GM23248 (cell line): ENCODE measurements around the gene GPSM1. TPM values are rescaled to one million over a fixed set of nuclear protein-coding genes. Genes with fewer than 3 reads are reported as not detected.

Experiments used
- DNase-seq: peaks from one replicate; pipeline ENCODE4 v3.0.0-alpha.2; 2015
- H2AFZ ChIP-seq: fragments of 200-600 bp; sonication (generic); 2 replicates; pipeline ENCODE4 v1.6.1; 2016; ENCODE audit warnings: antibody characterized with exemption
- H3F3A ChIP-seq: fragments of 200-600 bp; sonication (generic); 2 replicates; pipeline ENCODE4 v1.6.1; 2016; ENCODE audit warnings: mild to moderate bottlenecking, antibody characterized with exemption, mixed run types; ENCODE audit not compliant: insufficient read depth
- H3K27ac ChIP-seq: fragments of 200-600 bp; sonication (generic); 2 replicates; pipeline ENCODE4 v1.5.1; 2016; ENCODE audit warnings: mild to moderate bottlenecking
- H3K27me3 ChIP-seq: fragments of 200-600 bp; sonication (generic); replicated peaks from 2 replicates; pipeline ENCODE4 v1.6.1; 2016; ENCODE audit warnings: mild to moderate bottlenecking; ENCODE audit not compliant: insufficient read depth
- H3K36me3 ChIP-seq: fragments of 200-600 bp; sonication (generic); 2 replicates; pipeline ENCODE4 v1.6.1; 2016; ENCODE audit warnings: low read depth, mild to moderate bottlenecking
- H3K4me1 ChIP-seq: fragments of 200-600 bp; sonication (generic); 2 replicates; pipeline ENCODE4 v1.6.1; 2016; ENCODE audit warnings: mild to moderate bottlenecking; ENCODE audit not compliant: insufficient read depth
- H3K4me2 ChIP-seq: fragments of 200-600 bp; sonication (generic); one replicate; pipeline ENCODE4 v1.6.1; 2016; ENCODE audit warnings: mild to moderate bottlenecking; ENCODE audit not compliant: unreplicated experiment
- H3K4me3 ChIP-seq: fragments of 200-600 bp; sonication (generic); 2 replicates; pipeline ENCODE4 v1.5.1; 2016; ENCODE audit warnings: mild to moderate bottlenecking
- H3K79me2 ChIP-seq: fragments of 200-600 bp; sonication (generic); 2 replicates; pipeline ENCODE4 v1.6.1; 2016; ENCODE audit warnings: mild to moderate bottlenecking; ENCODE audit not compliant: insufficient read depth
- H3K9ac ChIP-seq: fragments of 200-600 bp; sonication (generic); 2 replicates; pipeline ENCODE4 v1.6.1; 2016; ENCODE audit warnings: mild to moderate bottlenecking
- H3K9me2 ChIP-seq: fragments of 200-600 bp; sonication (generic); 2 replicates; pipeline ENCODE4 v1.6.1; 2016; ENCODE audit warnings: mixed run types, mild to moderate bottlenecking, moderate library complexity; ENCODE audit not compliant: insufficient read depth
- H3K9me3 ChIP-seq: fragments of 200-600 bp; sonication (generic); one replicate; pipeline ENCODE4 v1.6.1; 2017; ENCODE audit warnings: low read depth
- H4K20me1 ChIP-seq: fragments of 200-600 bp; sonication (generic); 2 replicates; pipeline ENCODE4 v1.6.0; 2016; ENCODE audit not compliant: insufficient read depth
- EZH2 ChIP-seq: fragments of 200-600 bp; sonication (generic); IDR thresholded peaks from 2 replicates; pipeline ENCODE4 v1.6.1; 2018; ENCODE audit warnings: antibody characterized with exemption, mild to moderate bottlenecking; ENCODE audit not compliant: insufficient read depth, poor library complexity, severe bottlenecking
- EZH2phosphoT487 ChIP-seq: fragments of 200-600 bp; sonication (generic); IDR thresholded peaks from 2 replicates; pipeline ENCODE4 v1.6.1; 2018; ENCODE audit warnings: antibody characterized with exemption, moderate library complexity, mild to moderate bottlenecking, low read depth; ENCODE audit not compliant: insufficient read depth
- WGBS, 2 experiments: methylation state at CpG; one replicate each; pipeline ENCODE4 v1.1.6; 2015 to 2017; ENCODE audit warnings: low lambda C conversion rate in 2 of 2, low coverage in 1 of 2; ENCODE audit errors: missing lambda C conversion rate in 2 of 2; 5-methylcytosine and 5-hydroxymethylcytosine counted together
- in situ Hi-C: fragments of 300-500 bp; cut with MboI; formaldehyde crosslinking; loops from 2 replicates; pipeline ENCODE4 v1.15.0; 2020
- polyA plus RNA-seq: library from polyadenylated mRNA; unstranded; fragments of >200 nt; fragmentation: Nextera tagmentation; extraction: Ambion mirVana; gene quantifications from 2 replicates; pipeline ENCODE4 v1.2.1, GENCODE V29; 2016
- total RNA-seq: library from RNA; depleted of rRNA; stranded (reverse); fragments of >200 nt; shearing (Covaris generic); gene quantifications from 2 replicates; pipeline ENCODE4 v1.2.3, GENCODE V29; 2014

Gene GPSM1
- total and polyA plus RNA-seq, 2 experiments from 2014 or later = 13.7 to 57.1 TPM

GRCh38 chr9:136311051-136312008, 16.0 kb upstream of the GPSM1 start:
- Histone ChIP-seq H3K9me3 (no peaks in the 10 kb centered on the region), H3K27me3 (no peaks in the 10 kb centered on the region), H3K79me2 (no peaks in the 10 kb centered on the region), H4K20me1 (no peaks in the 10 kb centered on the region), H2AFZ (no peak overlapping the region), H3K4me3 (no peak overlapping the region), H3F3A (peaks cover 12% of the 10 kb centered on the region; the same call in 1 of the 2 replicates), H3K4me1 (no peaks in the 10 kb centered on the region), H3K4me2 (no peak overlapping the region), H3K9ac (no peak overlapping the region), H3K9me2 (no peaks in the 10 kb centered on the region), H3K27ac (no peak overlapping the region), H3K36me3 (no peaks in the 10 kb centered on the region)
- no peak for TF ChIP-seq EZH2phosphoT487
- TF ChIP-seq EZH2 = no peak
- no peak for DNase-seq
- 34 to 40% methylated on average over 16 to 22 of the region's 23 CpGs for WGBS, 2 experiments
- in situ Hi-C loops = no loop called here

DNA sequence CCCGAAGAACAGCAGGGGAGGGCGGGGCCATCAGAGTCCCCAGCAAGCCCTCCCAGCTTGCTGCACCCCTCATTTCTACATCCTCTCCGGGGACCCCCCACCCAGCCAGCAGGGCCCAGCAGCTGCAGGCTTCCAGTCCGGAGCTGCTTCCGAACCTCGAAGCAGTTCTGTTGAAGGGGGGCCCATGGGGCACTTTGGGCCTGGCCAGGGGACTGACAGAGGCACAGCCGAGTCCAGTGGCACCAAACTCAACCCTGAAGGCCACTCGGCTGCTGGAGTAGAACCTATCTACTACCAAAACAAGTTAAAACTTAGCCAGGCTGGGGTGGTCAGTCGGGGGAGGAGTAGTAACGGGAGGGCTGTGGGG, 15.3 kb upstream of the GPSM1 start:
- TF ChIP-seq EZH2 = no peak
- TF ChIP-seq EZH2phosphoT487 = no peak
- Histone ChIP-seq H3K4me1 (no peaks in the 10 kb centered on the region), H3K27ac (no peak overlapping the region)

GRCh38 chr9:136312436-136312835, 14.9 kb upstream of the GPSM1 start:
- Histone ChIP-seq H3K9me2 (no peaks in the 10 kb centered on the region), H3K9me3 (no peaks in the 10 kb centered on the region), H4K20me1 (no peaks in the 10 kb centered on the region), H3K27me3 (no peaks in the 10 kb centered on the region), H3K9ac (no peak overlapping the region), H2AFZ (no peak overlapping the region), H3K4me1 (no peaks in the 10 kb centered on the region), H3K4me3 (no peak overlapping the region), H3K27ac (no peak overlapping the region), H3K79me2 (no peaks in the 10 kb centered on the region), H3F3A (peaks cover 11% of the 10 kb centered on the region; the same call in 1 of the 2 replicates), H3K36me3 (no peaks in the 10 kb centered on the region), H3K4me2 (no peak overlapping the region)
- in situ Hi-C loops = no loop called here
- 37 to 45% methylated on average over 11 of the region's 12 CpGs for WGBS, 2 experiments
- no peak for TF ChIP-seq EZH2phosphoT487
- TF ChIP-seq EZH2 = no peak
- DNase-seq = peak; percentile 69

More for the DNA sequence above, 15.3 kb upstream of the GPSM1 start:
- DNase-seq = no peak
- Histone ChIP-seq H4K20me1 (no peaks in the 10 kb centered on the region), H2AFZ (no peak overlapping the region), H3K9me2 (no peaks in the 10 kb centered on the region), H3K36me3 (no peaks in the 10 kb centered on the region), H3K79me2 (no peaks in the 10 kb centered on the region), H3K4me3 (no peak overlapping the region), H3K27me3 (no peaks in the 10 kb centered on the region), H3F3A (peaks cover 12% of the 10 kb centered on the region; the same call in 1 of the 2 replicates), H3K9me3 (no peaks in the 10 kb centered on the region), H3K9ac (no peak overlapping the region), H3K4me2 (no peak overlapping the region)
- in situ Hi-C loops = no loop called here
- 62 to 63% methylated on average over 8 to 9 of the region's 10 CpGs for WGBS, 2 experiments

DNA sequence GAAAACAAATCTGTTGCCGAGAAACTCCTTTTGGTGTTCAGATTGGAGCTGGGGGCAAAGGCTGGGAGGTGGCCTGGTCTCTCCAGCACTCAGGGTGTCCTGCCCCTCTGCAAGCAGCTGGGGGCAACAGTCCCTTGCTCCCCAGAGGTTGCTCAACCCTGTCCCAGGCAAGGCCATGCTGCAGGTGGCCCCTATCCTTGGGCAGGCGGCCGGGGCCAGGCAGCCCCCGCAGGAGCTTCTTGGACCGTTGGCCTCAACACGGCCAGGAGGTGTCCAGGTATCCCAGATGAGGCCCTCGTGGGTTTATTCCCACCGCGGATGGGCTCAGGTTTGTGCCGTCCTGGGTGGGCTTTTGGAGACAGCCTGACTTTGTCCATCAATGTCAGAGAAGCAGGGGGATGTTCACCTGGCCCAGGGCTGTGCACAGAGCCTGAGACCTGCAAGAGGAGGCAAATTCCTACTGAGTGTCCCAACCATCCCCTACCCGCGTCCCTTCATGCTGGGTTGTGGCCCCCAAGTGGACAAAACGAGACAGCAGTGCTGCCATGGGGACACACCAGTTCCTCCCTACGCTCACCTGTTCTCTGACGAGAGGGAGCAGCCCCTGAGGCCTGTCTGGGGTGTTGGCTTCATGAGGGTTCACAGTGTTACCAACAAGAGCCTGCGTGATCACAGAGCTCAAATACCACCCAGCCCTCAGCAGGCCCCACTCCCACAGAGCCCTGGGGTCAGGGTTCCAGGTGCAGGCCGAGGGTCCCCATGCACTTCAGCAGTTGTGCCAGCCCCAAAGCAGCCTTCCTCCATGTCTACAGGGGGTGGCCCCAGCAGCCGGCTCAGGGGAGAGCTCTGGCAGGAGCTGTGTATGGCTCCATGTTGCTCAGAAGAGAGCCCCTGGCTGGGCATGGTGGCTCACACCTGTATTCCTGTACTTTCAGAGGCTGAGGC, 14.0 kb upstream of the GPSM1 start:
- H3K79me2 ChIP-seq = no peaks in the 10 kb centered on the region
- WGBS, 2 experiments = 79 to 83% methylated on average over 12 to 18 of the region's 18 CpGs
- no peak overlapping the region for H3K4me2 ChIP-seq
- no peak for DNase-seq
- H3K9me3 ChIP-seq = no peaks in the 10 kb centered on the region
- H3K4me3 ChIP-seq = no peak overlapping the region
- H3K27me3 ChIP-seq = no peaks in the 10 kb centered on the region
- no peak overlapping the region for H2AFZ ChIP-seq
- in situ Hi-C loops = no loop called here
- H3K4me1 ChIP-seq = no peaks in the 10 kb centered on the region
- no peaks in the 10 kb centered on the region for H4K20me1 ChIP-seq
- TF ChIP-seq EZH2 (no peak), EZH2phosphoT487 (no peak)
- H3K36me3 ChIP-seq = no peaks in the 10 kb centered on the region
- peaks cover 4% of the 10 kb centered on the region; the same call in 1 of the 2 replicates for H3F3A ChIP-seq
- H3K9ac ChIP-seq = no peak overlapping the region
- H3K27ac ChIP-seq = no peak overlapping the region
- no peaks in the 10 kb centered on the region for H3K9me2 ChIP-seq
